OCI-LY3 (cell line): Measurements from ENCODE around the gene PDZRN3.

Experiments used
- H2AFZ ChIP-seq: fragments of 200-600, 300-600 bp; shearing (Covaris generic); 2 replicates; pipeline ENCODE4 v1.6.0; 2014; ENCODE audit warnings: antibody characterized with exemption, low read depth, low read length
- H3K27ac ChIP-seq: fragments of 200-600, 300-600 bp; sonication (generic); 2 replicates; pipeline ENCODE4 v1.5.1; 2014; ENCODE audit warnings: mild to moderate bottlenecking, low read length, moderate library complexity, mixed read lengths
- H3K27me3 ChIP-seq: fragments of 200-600, 300-600 bp; sonication (generic); 2 replicates; pipeline ENCODE4 v1.6.1; 2014; ENCODE audit warnings: low read depth, low read length, mixed read lengths
- H3K36me3 ChIP-seq: fragments of 200-600, 300-600 bp; sonication (generic); replicated peaks from 2 replicates; pipeline ENCODE3; 2014; ENCODE audit warnings: low read depth, low read length, mixed read lengths
- H3K4me1 ChIP-seq: fragments of 300-600, 200-600 bp; sonication (generic); 2 replicates; pipeline ENCODE4 v1.6.1; 2014; ENCODE audit warnings: low read length, mixed read lengths
- H3K4me2 ChIP-seq: fragments of 200-600, 300-600 bp; sonication (generic); 2 replicates; pipeline ENCODE4 v1.6.1; 2014; ENCODE audit warnings: low read length, mixed read lengths
- H3K4me3 ChIP-seq: fragments of 300-600, 200-600 bp; sonication (generic); 2 replicates; pipeline ENCODE4 v1.5.1; 2014; ENCODE audit warnings: antibody characterized with exemption, mild to moderate bottlenecking, low read length, moderate library complexity
- H3K79me2 ChIP-seq: fragments of 300-600, 200-600 bp; shearing (Covaris generic); 2 replicates; pipeline ENCODE4 v1.6.1; 2014; ENCODE audit warnings: mild to moderate bottlenecking, low read length, mixed read lengths
- H3K9ac ChIP-seq: fragments of 300-600, 200-600 bp; shearing (Covaris generic); 2 replicates; pipeline ENCODE4 v1.6.0; 2014; ENCODE audit warnings: mild to moderate bottlenecking, low read length, moderate library complexity
- H3K9me3 ChIP-seq: fragments of 200-600, 300-600 bp; shearing (Covaris generic); 2 replicates; pipeline ENCODE4 v1.6.1; 2014; ENCODE audit warnings: low read length, mixed read lengths; ENCODE audit not compliant: insufficient read depth
- H4K20me1 ChIP-seq: fragments of 200-600, 300-600 bp; sonication (generic); 2 replicates; pipeline ENCODE4 v1.6.1; 2016; ENCODE audit warnings: low read length, mixed read lengths; ENCODE audit not compliant: insufficient read depth
- CTCF ChIP-seq: fragments of 200-600, 300-600 bp; sonication (generic); IDR thresholded peaks from 2 replicates; pipeline ENCODE4 v1.5.1; 2014; ENCODE audit warnings: antibody characterized with exemption, low read length, low read depth
- EZH2phosphoT487 ChIP-seq: fragments of 200-600 bp; shearing (Covaris generic); IDR thresholded peaks from 2 replicates; pipeline ENCODE4 v1.6.1; 2018; ENCODE audit warnings: antibody characterized with exemption, mixed run types, low read depth

PDZRN3 gene

GRCh38 chr3:73508330-73508954, 116.3 kb downstream of the PDZRN3 start:
- no peak overlapping the region for H3K9ac ChIP-seq
- no peaks in the 10 kb centered on the region for H3K79me2 ChIP-seq
- H3K27ac ChIP-seq: no peak overlapping the region
- peak; percentile 93 for TF ChIP-seq CTCF
- no peak for TF ChIP-seq EZH2phosphoT487
- no peaks in the 10 kb centered on the region for H4K20me1 ChIP-seq
- H2AFZ ChIP-seq: no peak overlapping the region
- no peaks in the 10 kb centered on the region for H3K27me3 ChIP-seq
- no peaks in the 10 kb centered on the region for H3K9me3 ChIP-seq
- H3K4me3 ChIP-seq: no peak overlapping the region
- no peak overlapping the region for H3K4me2 ChIP-seq
- H3K4me1 ChIP-seq: peaks cover 19% of the 10 kb centered on the region
- H3K36me3 ChIP-seq: no peaks in the 10 kb centered on the region

- Histone ChIP-seq H3K9me3 (no peaks in the 10 kb centered on the region), H3K36me3 (no peaks in the 10 kb centered on the region), H4K20me1 (no peaks in the 10 kb centered on the region), H3K9ac (0 out of 2 replicates have a peak overlapping the region, but pooled peaks have one; percentile 51), H3K27ac (peak overlapping the region; percentile 79; the same call in 1 of the 2 replicates), H3K27me3 (no peaks in the 10 kb centered on the region), H2AFZ (no peak overlapping the region), H3K4me2 (no peak overlapping the region), H3K4me3 (no peak overlapping the region), H3K79me2 (no peaks in the 10 kb centered on the region), H3K4me1 (peaks cover 35% of the 10 kb centered on the region)
- TF ChIP-seq EZH2phosphoT487 (no peak), CTCF (no peak)
Measured at GRCh38 chr3:73504852-73505251, 119.9 kb downstream of the PDZRN3 start.

- H3K9ac ChIP-seq: peak overlapping the region; percentile 51; the same call in 1 of the 2 replicates
- H3K9me3 ChIP-seq: no peaks in the 10 kb centered on the region
- no peaks in the 10 kb centered on the region for H3K27me3 ChIP-seq
- H3K79me2 ChIP-seq: no peaks in the 10 kb centered on the region
- peak overlapping the region; percentile 79 for H3K27ac ChIP-seq
- peaks cover 40% of the 10 kb centered on the region for H3K4me1 ChIP-seq
- H4K20me1 ChIP-seq: no peaks in the 10 kb centered on the region
- H2AFZ ChIP-seq: peak overlapping the region; percentile 62
- H3K36me3 ChIP-seq: no peaks in the 10 kb centered on the region
- H3K4me3 ChIP-seq: peak overlapping the region; percentile 41; the same call in 1 of the 2 replicates
- TF ChIP-seq CTCF: no peak
- no peak for TF ChIP-seq EZH2phosphoT487
- peak overlapping the region; percentile 71 for H3K4me2 ChIP-seq
Measured at GRCh38 chr3:73504239-73504638, 120.5 kb downstream of the PDZRN3 start.

- Histone ChIP-seq H3K27ac (peak overlapping the region; percentile 79), H3K4me3 (peak overlapping the region; percentile 41), H3K4me2 (peak overlapping the region; percentile 71), H3K27me3 (no peaks in the 10 kb centered on the region), H3K9ac (peak overlapping the region; percentile 51), H2AFZ (peak overlapping the region; percentile 62), H3K9me3 (no peaks in the 10 kb centered on the region), H4K20me1 (no peaks in the 10 kb centered on the region), H3K79me2 (no peaks in the 10 kb centered on the region), H3K36me3 (no peaks in the 10 kb centered on the region), H3K4me1 (peaks cover 40% of the 10 kb centered on the region)
- no peak for TF ChIP-seq EZH2phosphoT487
- no peak for TF ChIP-seq CTCF
Measured at GRCh38 chr3:73503781-73504180, 121.0 kb downstream of the PDZRN3 start.
